HG03280 (cell line): ENCODE measurements around the gene CHMP1A.
"Not testable (repeated sequence)": the region's sequence is repeated elsewhere in the genome, so short reads cannot be mapped to it uniquely, and the experiment has no call there.

Source experiments
- ATAC-seq: cut with Tn5 transposase; IDR thresholded peaks from one replicate; pipeline ENCODE4 v1.9.1; 2021; ENCODE audit warnings: mild to moderate bottlenecking, moderate library complexity; ENCODE audit not compliant: unreplicated experiment

The CHMP1A gene

GRCh38 chr16:89657442-89658220, at the start of gene CHMP1A, which contains the start of gene SPATA33:
CHMP1A (minus strand) TSS chr16:89657708; CDS start chr16:89657588, 120 bp downstream.
SPATA33 (plus strand) TSS chr16:89657836; CDS start chr16:89657912, 76 bp downstream.
- peak; percentile 93 for ATAC-seq

DNA sequence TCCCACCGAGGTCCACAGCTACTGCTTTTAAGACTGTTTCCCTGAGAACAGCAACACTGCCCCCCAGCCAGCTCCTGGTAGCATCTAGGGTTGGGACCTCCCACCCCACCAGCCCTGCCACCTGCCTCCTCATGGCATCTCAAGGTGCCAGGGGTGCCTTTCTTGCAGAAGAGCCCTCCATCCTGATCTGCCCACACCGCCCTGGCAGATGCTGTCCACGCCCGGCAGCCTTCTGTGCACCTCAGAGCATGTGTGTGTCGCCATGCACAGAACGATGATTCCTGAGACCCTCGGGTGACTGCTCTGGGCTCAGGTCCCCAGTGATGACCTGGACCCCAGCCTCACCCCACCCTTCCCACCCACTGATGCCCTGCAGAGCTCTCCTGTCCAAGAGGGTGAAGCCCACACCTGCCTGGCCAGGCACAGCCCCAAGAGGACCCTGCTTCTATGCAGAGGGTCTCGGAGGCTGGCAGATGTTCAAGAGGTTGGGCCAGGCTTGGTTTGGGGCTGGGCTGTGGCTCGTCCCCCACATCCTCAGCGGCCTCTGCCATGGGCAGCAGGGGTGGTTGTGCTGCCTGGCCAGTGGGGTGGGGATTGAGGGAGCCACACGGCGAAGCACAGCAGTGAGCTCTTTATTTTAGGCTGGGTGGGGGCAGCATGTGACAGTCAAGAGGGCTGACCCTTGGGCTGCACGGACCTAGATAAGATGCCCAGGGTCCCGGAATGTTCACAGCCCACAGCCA, 49.2 kb upstream of the CHMP1A start:
- no peak for ATAC-seq

DNA sequence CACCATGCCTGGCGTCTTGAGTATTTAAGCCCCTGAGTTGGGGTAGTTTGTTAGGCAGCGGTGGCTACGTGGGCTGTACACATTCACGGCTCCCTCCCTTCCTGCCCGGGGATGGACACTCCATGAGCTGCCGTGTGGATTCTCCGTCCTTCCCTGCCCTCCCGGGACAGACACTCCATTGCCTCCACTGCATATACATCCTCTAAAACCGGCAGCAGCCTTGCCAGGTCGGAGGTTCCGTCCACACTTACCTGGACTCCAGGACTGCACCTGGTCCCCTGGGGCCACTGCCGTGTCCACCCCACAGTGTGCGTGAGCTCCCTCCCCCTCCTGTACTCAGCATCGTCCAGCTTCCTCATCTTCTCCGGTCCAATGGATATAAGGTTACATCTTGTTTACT, 47.5 kb upstream of the CHMP1A start:
- no peak for ATAC-seq

DNA sequence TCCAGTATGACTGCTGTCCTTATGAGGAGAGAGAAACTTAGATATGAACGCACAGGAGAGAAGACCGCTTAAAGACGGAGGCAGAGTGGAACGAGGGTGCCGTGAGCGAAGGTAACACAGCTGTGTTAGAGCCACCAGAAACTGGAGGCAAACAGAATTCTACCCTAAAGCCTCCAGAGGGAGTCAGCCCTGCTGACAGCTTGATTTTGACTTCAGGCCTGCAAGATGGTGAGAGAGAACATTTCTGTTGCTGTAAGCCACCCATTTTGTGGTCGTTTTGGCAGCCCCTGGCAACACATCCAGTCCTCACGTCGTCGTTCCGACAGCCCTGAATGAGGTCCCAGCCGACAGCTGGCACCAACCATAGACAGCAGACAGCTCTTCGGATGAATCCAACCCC, 46.8 kb upstream of the CHMP1A start:
- ATAC-seq: no peak

DNA sequence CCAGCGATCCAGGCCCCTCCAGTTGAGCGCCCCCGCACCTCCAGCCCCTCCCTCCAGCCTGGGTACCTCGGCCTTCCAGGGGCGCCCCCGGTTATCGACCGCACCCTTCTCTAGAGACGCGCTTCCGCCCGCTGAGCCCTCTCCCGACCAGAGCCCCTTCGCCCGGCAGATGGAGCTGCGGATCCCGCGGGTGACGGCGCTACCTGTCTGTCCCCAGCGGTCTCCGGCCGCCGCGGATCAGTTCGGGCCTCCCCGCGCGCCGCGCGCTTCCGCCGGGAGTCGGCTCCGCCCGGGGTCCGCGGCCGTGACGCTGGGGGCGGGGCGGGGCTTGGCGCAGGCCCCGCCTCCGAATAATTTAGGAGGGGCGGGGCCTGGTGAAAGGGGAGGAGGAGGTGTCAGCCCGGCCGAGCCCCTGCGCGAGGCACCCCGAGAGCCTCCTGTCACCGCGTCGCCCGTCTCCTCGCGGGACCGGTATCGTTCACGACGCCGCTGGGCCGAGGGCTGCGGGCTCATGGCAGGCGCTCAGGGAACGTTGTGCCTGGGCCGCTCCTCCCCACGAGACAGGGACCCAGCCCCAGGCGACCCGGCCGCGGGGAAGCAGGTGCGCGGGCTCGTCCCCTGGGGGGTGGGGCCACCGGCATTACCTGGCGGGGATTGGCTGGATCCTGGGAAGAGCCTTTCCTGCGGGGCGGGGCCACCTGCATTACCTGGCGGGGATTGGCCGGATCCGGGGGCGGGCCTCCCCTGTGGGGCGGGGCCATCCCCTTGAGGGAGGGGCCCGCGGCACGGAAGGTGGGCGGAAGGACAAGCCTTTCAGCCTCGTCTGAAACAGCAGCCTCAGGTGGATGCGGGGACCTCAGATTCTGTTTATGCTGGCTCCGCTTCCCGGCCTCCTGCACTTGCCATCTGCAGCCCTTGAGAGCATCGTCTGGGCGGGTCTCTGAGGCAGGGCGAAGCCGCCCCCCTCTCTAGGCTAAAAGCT, 44.2 kb upstream of the CHMP1A start, which contains the start of gene SPATA2L:
Gene SPATA2L (minus strand): TSS at position 281 of the 982 bp plus-strand sequence. CDS start 473 bp downstream, outside the sequence.
- ATAC-seq: peak; percentile 67

DNA sequence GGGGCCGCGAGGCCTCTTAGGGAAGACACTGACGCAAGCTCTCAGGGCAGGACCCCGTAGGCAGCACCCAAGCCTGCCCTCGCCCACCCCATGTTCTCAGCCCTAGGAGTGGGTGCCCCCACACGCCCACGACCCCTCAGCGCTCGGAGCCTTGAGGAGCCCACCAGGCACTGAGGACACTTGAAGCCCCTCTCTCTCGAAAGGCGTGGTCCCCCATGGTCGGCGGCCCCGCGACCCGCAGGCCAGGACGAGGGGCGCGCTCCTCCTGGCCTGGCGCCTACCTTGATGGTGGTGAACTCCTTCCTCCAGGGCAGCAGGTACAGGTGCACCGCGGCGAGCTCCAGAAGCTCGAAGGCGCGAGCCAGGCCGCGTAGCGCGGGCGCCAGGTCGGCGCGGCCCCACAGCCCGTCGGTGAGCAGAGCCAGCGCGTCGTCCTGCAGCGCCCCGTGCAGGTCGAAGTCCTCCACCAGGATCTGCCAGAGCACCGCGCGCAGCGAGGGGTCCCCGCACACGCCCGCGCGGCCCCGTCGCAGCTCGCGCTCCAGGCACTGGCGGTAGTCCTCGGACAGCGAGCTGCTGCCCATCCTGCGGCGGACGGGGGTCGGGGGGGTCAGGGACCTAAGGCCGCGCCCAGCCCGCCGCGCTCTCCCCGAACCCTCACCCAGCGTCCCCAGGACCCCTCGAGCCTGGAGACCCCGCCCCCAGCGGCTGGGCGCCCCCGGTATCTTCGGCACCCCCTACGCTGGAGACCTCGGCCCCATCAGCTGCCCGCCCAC, 43.3 kb upstream of the CHMP1A start:
- ATAC-seq: no peak

- peak; percentile 40 for ATAC-seq
These were observed 42.7 kb upstream of the CHMP1A start for GRCh38 chr16:89700100-89700648.

DNA sequence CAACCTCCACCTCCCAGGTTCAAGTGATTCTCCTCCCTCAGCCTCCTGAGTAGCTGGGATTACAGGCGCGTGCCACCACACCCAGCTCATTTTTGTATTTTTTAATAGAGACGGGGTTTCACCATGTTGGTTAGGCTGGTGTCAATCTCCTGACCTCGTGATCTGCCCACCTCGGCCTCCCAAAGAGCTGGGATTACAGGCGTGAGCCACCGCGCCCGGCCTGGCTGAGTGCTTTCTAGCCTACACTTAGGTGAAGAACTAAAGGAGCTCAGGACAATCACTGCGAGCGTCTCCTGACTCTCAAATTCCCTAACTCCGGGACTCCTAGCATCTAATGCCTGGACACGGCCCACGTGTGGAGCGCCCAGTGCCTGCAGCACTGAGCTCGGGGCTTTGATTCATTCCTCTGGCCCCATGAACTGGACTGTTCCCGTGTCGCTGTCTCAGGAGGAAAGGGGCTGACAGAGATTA, 42.2 kb upstream of the CHMP1A start:
- not testable (repeated sequence) for ATAC-seq

- not testable (repeated sequence) for ATAC-seq
These were observed 41.2 kb upstream of the CHMP1A start for GRCh38 chr16:89698717-89699116.

DNA sequence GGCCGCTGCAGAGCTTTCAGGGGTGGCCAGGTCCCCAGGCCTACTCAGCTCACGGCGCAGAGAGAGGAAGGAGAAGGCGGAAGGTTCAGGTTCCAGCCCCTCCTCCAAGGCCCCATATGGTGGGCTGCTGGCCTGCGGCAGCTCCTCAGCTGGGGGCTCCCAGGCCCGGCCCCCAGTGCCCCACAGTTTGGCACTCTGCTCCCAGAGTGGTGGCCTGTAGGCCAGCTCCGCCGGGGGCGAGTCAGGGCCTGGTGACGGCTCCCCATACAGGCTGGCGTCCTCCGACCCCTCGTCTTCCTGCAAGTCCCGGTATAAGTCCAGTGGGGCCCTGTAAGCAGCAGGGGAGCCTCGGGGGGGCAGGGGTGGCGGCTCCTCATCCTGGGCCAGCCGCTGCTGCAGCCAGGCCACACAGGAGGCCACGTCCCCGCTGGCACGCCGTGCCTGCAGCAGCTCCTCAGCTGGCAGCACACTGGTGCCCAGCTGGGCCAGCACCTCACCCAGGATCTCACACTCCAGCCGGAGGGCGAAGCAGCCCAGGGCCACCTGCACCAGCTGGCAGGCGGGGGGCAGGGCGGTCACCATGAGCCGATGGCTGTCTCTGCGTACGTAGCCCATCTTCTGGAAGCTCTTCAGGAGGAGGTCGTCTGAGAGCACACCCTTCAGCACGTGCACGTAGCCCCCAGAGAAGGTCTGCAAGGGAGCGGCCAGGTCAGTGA, 40.3 kb upstream of the CHMP1A start:
- ATAC-seq: no peak

GRCh38 chr16:89697161-89697615, 39.7 kb upstream of the CHMP1A start:
- ATAC-seq: no peak

- no peak for ATAC-seq
These were observed 39.2 kb upstream of the CHMP1A start for GRCh38 chr16:89696670-89697128.

- ATAC-seq: no peak
These were observed 38.6 kb upstream of the CHMP1A start for GRCh38 chr16:89695875-89696669.

- no peak for ATAC-seq
These were observed 37.8 kb upstream of the CHMP1A start for GRCh38 chr16:89695086-89695874.

DNA sequence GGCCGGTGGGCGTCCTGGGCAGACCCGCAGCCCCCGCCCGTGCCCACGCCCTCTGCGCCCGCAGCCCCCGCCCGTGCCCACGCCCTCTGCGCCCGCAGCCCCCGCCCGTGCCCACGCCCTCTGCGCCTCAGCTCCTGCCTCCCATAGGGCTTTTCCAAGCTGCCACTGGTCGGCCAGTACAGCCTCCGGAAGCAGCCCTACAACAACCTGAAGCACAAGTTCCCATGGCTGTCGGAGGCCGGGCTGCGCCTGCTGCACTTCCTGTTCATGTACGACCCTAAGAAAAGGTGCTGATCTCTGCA, 37.2 kb upstream of the CHMP1A start:
- ATAC-seq: not testable (repeated sequence)

DNA sequence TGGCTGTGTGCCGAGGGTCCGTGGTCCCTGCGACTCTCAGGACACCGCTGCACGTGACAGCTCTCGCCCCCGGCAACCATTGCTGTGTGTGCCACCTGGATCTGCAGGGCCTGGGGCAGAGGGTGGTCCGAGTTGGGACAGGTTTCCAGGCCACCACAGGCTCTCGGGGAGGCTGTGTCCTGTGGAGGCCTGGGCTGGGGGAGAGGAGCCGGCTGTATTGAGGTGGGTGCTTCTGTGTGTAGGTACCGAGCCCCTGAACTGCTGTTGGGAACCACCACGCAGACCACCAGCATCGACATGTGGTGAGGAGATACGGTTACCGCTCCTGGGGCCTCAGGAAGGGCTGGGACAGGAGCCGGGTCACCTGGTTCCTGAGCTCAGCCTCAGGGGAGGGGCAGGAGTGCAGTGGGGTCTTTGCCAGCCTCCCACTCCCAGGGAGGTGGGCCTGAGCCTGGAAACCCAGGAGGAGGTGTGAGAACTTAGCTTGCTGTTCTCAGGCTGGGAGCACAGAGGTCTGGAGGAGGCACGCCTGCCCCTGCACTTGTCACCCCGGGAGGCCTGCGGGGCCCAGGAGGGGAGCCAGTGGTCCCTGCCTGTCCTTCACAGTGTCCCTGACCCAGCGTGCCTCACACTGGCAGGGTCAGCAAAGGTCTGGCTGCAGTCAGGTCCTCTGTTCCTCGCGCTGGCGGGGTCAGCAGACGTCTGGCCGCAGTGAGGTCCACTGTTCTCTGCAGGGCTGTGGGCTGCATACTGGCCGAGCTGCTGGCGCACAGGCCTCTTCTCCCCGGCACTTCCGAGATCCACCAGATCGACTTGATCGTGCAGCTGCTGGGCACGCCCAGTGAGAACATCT, 36.6 kb upstream of the CHMP1A start:
- no peak for ATAC-seq
